SK-N-SH (cell line): Measurements from ENCODE around the gene PRRT1. TPM values are rescaled to one million over a fixed set of nuclear protein-coding genes. Genes with fewer than 3 reads are reported as not detected.

ENCODE experiments used
- CTCF ChIA-PET: fragments of 300-600, 350-600 bp; formaldehyde crosslinking; extraction: SDS; loops from one replicate; lab custom pipeline; 2021; lab: Yijun Ruan, JAX
- POLR2A ChIA-PET: fragments of 350-600 bp; sonication (Branson Sonifier 250); formaldehyde crosslinking; extraction: SDS; loops from one replicate; lab custom pipeline; 2020; ENCODE audit warnings: antibody characterized with exemption, inconsistent platforms; lab: Yijun Ruan, JAX
- DNase-seq: peaks from one replicate; pipeline ENCODE4 v3.0.0; 2012
- H2AFZ ChIP-seq: fragments of 200-600 bp; sonication (generic); 2 replicates; pipeline ENCODE4 v1.8.1; 2016; ENCODE audit warnings: antibody characterized with exemption, mild to moderate bottlenecking, low read depth
- H3F3A ChIP-seq: fragments of 200-600 bp; sonication (generic); replicated peaks from 2 replicates; pipeline ENCODE3; 2016; ENCODE audit warnings: antibody characterized with exemption, mild to moderate bottlenecking; ENCODE audit not compliant: insufficient read depth
- H3K27ac ChIP-seq, 2 experiments: fragments of 200-500 bp in 1 of 2; fragments of 200-600 bp in 1 of 2; sonication (Bioruptor generic) in 1 of 2; sonication (generic), shearing (Covaris generic) in 1 of 2; 2 replicates each; pipeline versions ENCODE4 v1.5.1 to v1.6.1; 2014 to 2016; ENCODE audit warnings: low read depth in 2 of 2, inconsistent platforms in 1 of 2, low read length in 1 of 2, mild to moderate bottlenecking in 1 of 2, mixed read lengths in 1 of 2
- H3K27me3 ChIP-seq: fragments of 200-600 bp; sonication (generic), shearing (Covaris generic); 2 replicates; pipeline ENCODE4 v1.6.1; 2016; ENCODE audit warnings: mixed run types; ENCODE audit not compliant: insufficient read depth
- H3K36me3 ChIP-seq, 2 experiments: fragments of 200-500 bp in 1 of 2; fragments of 200-600 bp in 1 of 2; sonication (Bioruptor generic) in 1 of 2; sonication (generic) in 1 of 2; replicated peaks in 1 of 2; 2 replicates each; pipeline versions ENCODE3 to v1.5.1; 2014 to 2016; ENCODE audit warnings: low read length in 1 of 2, mild to moderate bottlenecking in 1 of 2; ENCODE audit not compliant: insufficient read depth in 2 of 2, control insufficient read depth in 1 of 2
- H3K4me1 ChIP-seq, 2 experiments: fragments of 200-500 bp in 1 of 2; fragments of 200-600 bp in 1 of 2; sonication (Bioruptor generic) in 1 of 2; sonication (generic), shearing (Covaris generic) in 1 of 2; 2 replicates each; pipeline versions ENCODE4 v1.5.1 to v1.6.1; 2014 to 2016; ENCODE audit warnings: low read depth in 1 of 2, low read length in 1 of 2, mixed run types in 1 of 2; ENCODE audit not compliant: insufficient read depth in 2 of 2, control insufficient read depth in 1 of 2
- H3K4me2 ChIP-seq: fragments of 200-600 bp; sonication (generic), shearing (Covaris generic); 2 replicates; pipeline ENCODE4 v1.6.1; 2017; ENCODE audit warnings: mixed run types
- H3K4me3 ChIP-seq, 2 experiments: fragments of 200-500 bp in 1 of 2; fragments of 200-600 bp in 1 of 2; sonication (Bioruptor generic) in 1 of 2; sonication (generic), shearing (Covaris generic) in 1 of 2; 2 replicates each; pipeline versions ENCODE4 v1.5.1 to v1.8.1; 2014 to 2016; ENCODE audit warnings: low read depth in 2 of 2, inconsistent platforms in 1 of 2, low read length in 1 of 2, mild to moderate bottlenecking in 1 of 2, mixed read lengths in 1 of 2, moderate library complexity in 1 of 2
- H3K79me2 ChIP-seq: fragments of 200-600 bp; sonication (generic); 2 replicates; pipeline ENCODE4 v1.8.1; 2017; ENCODE audit warnings: mild to moderate bottlenecking; ENCODE audit not compliant: insufficient read depth
- H3K9ac ChIP-seq: fragments of 200-600 bp; sonication (generic); 2 replicates; pipeline ENCODE4 v1.6.1; 2017; ENCODE audit warnings: mixed run types
- H3K9me2 ChIP-seq: fragments of 200-600 bp; sonication (generic); 2 replicates; pipeline ENCODE4 v1.6.1; 2017; ENCODE audit warnings: mixed run types
- H3K9me3 ChIP-seq: fragments of 200-600 bp; sonication (generic); 2 replicates; pipeline ENCODE4 v1.6.1; 2017; ENCODE audit warnings: mixed run types, mild to moderate bottlenecking, moderate library complexity
- H4K20me1 ChIP-seq: fragments of 200-600 bp; sonication (generic); 2 replicates; pipeline ENCODE4 v1.6.1; 2017; ENCODE audit warnings: mild to moderate bottlenecking, mixed run types; ENCODE audit not compliant: insufficient read depth
- CTCF ChIP-seq: fragments of 200-600 bp; sonication (generic); IDR thresholded peaks from 2 replicates; pipeline ENCODE4 v1.6.1; 2017; ENCODE audit warnings: antibody characterized with exemption, mild to moderate bottlenecking, moderate library complexity
- EP300 ChIP-seq, 2 experiments: IDR thresholded peaks; 2 replicates each; pipeline versions ENCODE4 v1.4.0 to v1.6.1; 2012; ENCODE audit warnings: borderline replicate concordance in 1 of 2, low read depth in 1 of 2, low read length in 1 of 2
- FOSL2 ChIP-seq: IDR thresholded peaks from 2 replicates; pipeline ENCODE4 v1.4.0; 2012; ENCODE audit warnings: low read depth, mild to moderate bottlenecking, moderate library complexity, borderline replicate concordance
- FOXJ3 ChIP-seq: sonication (generic); formaldehyde crosslinking; IDR thresholded peaks from 2 replicates; pipeline ENCODE4 v1.5.1; 2020; ENCODE audit warnings: mild to moderate bottlenecking, missing genetic modification reagents
- MAX ChIP-seq: IDR thresholded peaks from 2 replicates; pipeline ENCODE4 v1.4.0; 2012; ENCODE audit warnings: low read depth
- MXI1 ChIP-seq: IDR thresholded peaks from 2 replicates; pipeline ENCODE4 v1.6.1; 2012; ENCODE audit warnings: mild to moderate bottlenecking, low read depth, low read length, improper control_type of control experiment
- RFX5 ChIP-seq: IDR thresholded peaks from 2 replicates; pipeline ENCODE4 v1.6.1; 2012; ENCODE audit warnings: mild to moderate bottlenecking, improper control_type of control experiment, low read length
- RXRA ChIP-seq: IDR thresholded peaks from 2 replicates; pipeline ENCODE4 v1.4.0; 2012; ENCODE audit warnings: low read depth, mild to moderate bottlenecking, borderline replicate concordance
- SMC3 ChIP-seq: IDR thresholded peaks from 2 replicates; pipeline ENCODE4 v1.6.1; 2012; ENCODE audit warnings: low read depth, low read length, improper control_type of control experiment
- TAF1 ChIP-seq: IDR thresholded peaks from 2 replicates; pipeline ENCODE4 v1.6.1; 2012; ENCODE audit warnings: low read depth, mild to moderate bottlenecking, low read length, moderate library complexity, borderline replicate concordance
- USF1 ChIP-seq: IDR thresholded peaks from 2 replicates; pipeline ENCODE4 v1.4.0; 2012; ENCODE audit warnings: low read depth, borderline replicate concordance
- ZBTB33 ChIP-seq: IDR thresholded peaks from 2 replicates; pipeline ENCODE4 v1.4.0; 2012; ENCODE audit warnings: low read depth, borderline replicate concordance
- WGBS: methylation state at CpG from one replicate; pipeline ENCODE4 v1.1.6; 2017; ENCODE audit warnings: low lambda C conversion rate; 5-methylcytosine and 5-hydroxymethylcytosine counted together
- polyA plus RNA-seq, 3 experiments: library from polyadenylated mRNA; depleted of rRNA; stranded (reverse); fragments of >200 nt; gene quantifications; 2 replicates each; pipeline ENCODE4 v1.2.3, GENCODE V29; 2012

The PRRT1 gene
- 1.2 and 1.5 TPM in 2 replicates for polyA plus RNA-seq (2012; rRNA removed)
- polyA plus RNA-seq (2012; cell fraction: cytosol; rRNA removed), result 0.72 and 1.2 TPM in 2 replicates
- 9.8 and 14.4 TPM in 2 replicates for polyA plus RNA-seq (2012; cell fraction: nucleus; rRNA removed)

GRCh38 chr6:32151863-32152768 is at the start of gene PRRT1:
PRRT1 (minus strand) TSS chr6:32151939; CDS start chr6:32151827, 112 bp downstream.
- peak; percentile 60 for DNase-seq
- TF ChIP-seq RFX5, result no peak
- no peak for TF ChIP-seq FOXJ3
- TF ChIP-seq FOSL2, result no peak
- TF ChIP-seq EP300 (IDR thresholded peaks at IDR 0.05; ENCODE audit: borderline replicate concordance in 1 of 2, low read depth in 1 of 2, low read length in 1 of 2), result no peak
- no peak for TF ChIP-seq ZBTB33
- TF ChIP-seq MAX, result no peak
- TF ChIP-seq USF1, result no peak
- no peak for TF ChIP-seq TAF1
- TF ChIP-seq MXI1, result no peak
- no peak for TF ChIP-seq CTCF
- no peak for TF ChIP-seq SMC3
- TF ChIP-seq RXRA, result no peak
- peak within 1 kb of the TSS; percentile 84 for H3K9ac ChIP-seq
- H3F3A ChIP-seq, result peaks cover 4% of the 10 kb centered on the region
- peaks cover 19% of the 10 kb centered on the region for H3K79me2 ChIP-seq
- peak within 1 kb of the TSS; percentile 94 for H3K4me2 ChIP-seq
- no peaks in the 10 kb centered on the region for H3K27me3 ChIP-seq
- no peaks in the 10 kb centered on the region for H4K20me1 ChIP-seq
- no peaks in the 10 kb centered on the region for H3K9me2 ChIP-seq
- peak within 1 kb of the TSS; percentile 75 to 81 for H3K4me3 ChIP-seq
- H3K9me3 ChIP-seq, result no peaks in the 10 kb centered on the region
- H3K36me3 ChIP-seq, result peaks cover 0 to 8% of the 10 kb centered on the region in 2 experiments
- peak within 1 kb of the TSS; percentile 87 for H2AFZ ChIP-seq
- H3K4me1 ChIP-seq, result peaks cover 13 to 31% of the 10 kb centered on the region in 2 experiments; a peak in 3 of 4 replicates
- CTCF ChIA-PET, result interaction anchor here (0.6 to 0.9 kb wide), 5 partner anchors 14 to 111 kb away, joined by 3 to 8 read pairs (median 4); no protein-coding TSS in a partner anchor
- POLR2A ChIA-PET, result interaction anchor here (1.6 kb wide), 1 partner anchor 25 kb away, joined by 5 read pairs; no protein-coding TSS in a partner anchor
- 55% methylated on average over 18 of the region's 24 CpGs for WGBS
- peak within 1 kb of the TSS; percentile 86 to 95; a peak in 3 of 4 replicates for H3K27ac ChIP-seq
